GM19239 (cell line): ENCODE measurements around the gene CCDC178.

Experiments used
- DNase-seq: peaks from one replicate; pipeline ENCODE4 v3.0.0; 2011; ENCODE audit warnings: low spot score; ENCODE audit not compliant: insufficient read length
- FAIRE-seq: peaks from 2 replicates; lab custom pipeline; 2011; peaks lifted over from hg19 to GRCh38; lab: Jason Lieb, UNC

The CCDC178 gene

GRCh38 chr18:32899819-32900218 is 540.7 kb downstream of the CCDC178 start:
- no peak for DNase-seq

GRCh38 chr18:32896776-32897547 is 543.6 kb downstream of the CCDC178 start:
- no peak for FAIRE-seq
- DNase-seq: no peak

More at GRCh38 chr18:32899819-32900218, 540.7 kb downstream of the CCDC178 start:
- no peak for FAIRE-seq

GRCh38 chr18:32893915-32894314 is 546.6 kb downstream of the CCDC178 start:
- no peak for DNase-seq
- no peak for FAIRE-seq

- no peak for FAIRE-seq
Measured at GRCh38 chr18:32891797-32892196, 548.7 kb downstream of the CCDC178 start.

GRCh38 chr18:32891130-32891529 is 549.4 kb downstream of the CCDC178 start:
- DNase-seq (no peak), FAIRE-seq (peak; percentile 23)

More at GRCh38 chr18:32891797-32892196, 548.7 kb downstream of the CCDC178 start:
- DNase-seq: no peak

GRCh38 chr18:32889615-32890593 is 550.6 kb downstream of the CCDC178 start:
- DNase-seq: no peak
- FAIRE-seq: no peak

GRCh38 chr18:32888306-32888705 is 552.2 kb downstream of the CCDC178 start:
- DNase-seq: no peak
- no peak for FAIRE-seq
